Measurements from ENCODE around the gene MCMBP.
"Not testable (repeated sequence)": the region's sequence is repeated elsewhere in the genome, so short reads cannot be mapped to it uniquely, and the experiment has no call there.

MCMBP gene

GRCh38 chr10:119872610-119872859 is at the start of gene MCMBP:
Gene MCMBP (minus strand): TSS chr10:119872843. CDS start chr10:119872584, 259 bp downstream.
- in situ Hi-C loops (cut with MboI; ENCODE audit: low sequenced_read_pairs) = loop anchor here (25.0 kb wide), 1 partner anchor 260 kb away; no protein-coding TSS in a partner anchor

- in situ Hi-C loops (cut with MboI; ENCODE audit: low sequenced_read_pairs) = no loop called here
These were observed 47.2 kb upstream of the MCMBP start for GRCh38 chr10:119919826-119920225.

GRCh38 chr10:119919271-119919670 is 46.6 kb upstream of the MCMBP start:
- in situ Hi-C loops (cut with MboI; ENCODE audit: low sequenced_read_pairs) = no loop called here

GRCh38 chr10:119917777-119918176 is 45.1 kb upstream of the MCMBP start:
- in situ Hi-C loops (cut with MboI; ENCODE audit: low sequenced_read_pairs) = no loop called here

- in situ Hi-C loops (cut with MboI; ENCODE audit: low sequenced_read_pairs) = no loop called here
These were observed 38.0 kb upstream of the MCMBP start for GRCh38 chr10:119910689-119911088.

- in situ Hi-C loops (cut with MboI; ENCODE audit: low sequenced_read_pairs) = no loop called here
These were observed 35.5 kb upstream of the MCMBP start for GRCh38 chr10:119908166-119908565.

- in situ Hi-C loops (cut with MboI; ENCODE audit: low sequenced_read_pairs) = not testable (repeated sequence)
These were observed 35.1 kb upstream of the MCMBP start for GRCh38 chr10:119907695-119908094.

- in situ Hi-C loops (cut with MboI; ENCODE audit: low sequenced_read_pairs) = no loop called here
These were observed 31.5 kb upstream of the MCMBP start for GRCh38 chr10:119903946-119904666.

- in situ Hi-C loops (cut with MboI; ENCODE audit: low sequenced_read_pairs) = no loop called here
These were observed 25.9 kb upstream of the MCMBP start for GRCh38 chr10:119898577-119898976.

GRCh38 chr10:119896937-119897770 is 24.5 kb upstream of the MCMBP start:
- in situ Hi-C loops (cut with MboI; ENCODE audit: low sequenced_read_pairs) = no loop called here

- in situ Hi-C loops (cut with MboI; ENCODE audit: low sequenced_read_pairs) = no loop called here
These were observed 23.5 kb upstream of the MCMBP start for GRCh38 chr10:119896061-119896655.

GRCh38 chr10:119893845-119894427 is 21.3 kb upstream of the MCMBP start:
- in situ Hi-C loops (cut with MboI; ENCODE audit: low sequenced_read_pairs) = no loop called here

- in situ Hi-C loops (cut with MboI; ENCODE audit: low sequenced_read_pairs) = no loop called here
These were observed 20.4 kb upstream of the MCMBP start for GRCh38 chr10:119893074-119893473.

GRCh38 chr10:119892188-119893065 is 19.8 kb upstream of the MCMBP start, which contains the start of gene SEC23IP:
Gene SEC23IP (plus strand): TSS chr10:119892730. CDS start chr10:119892783, 53 bp downstream.
- in situ Hi-C loops (cut with MboI; ENCODE audit: low sequenced_read_pairs) = no loop called here

GRCh38 chr10:119891849-119892187 is 19.2 kb upstream of the MCMBP start:
- in situ Hi-C loops (cut with MboI; ENCODE audit: low sequenced_read_pairs) = not testable (repeated sequence)

- in situ Hi-C loops (cut with MboI; ENCODE audit: low sequenced_read_pairs) = not testable (repeated sequence)
These were observed 17.7 kb upstream of the MCMBP start for GRCh38 chr10:119890307-119890706.

GRCh38 chr10:119889201-119889600 is 16.6 kb upstream of the MCMBP start:
- in situ Hi-C loops (cut with MboI; ENCODE audit: low sequenced_read_pairs) = not testable (repeated sequence)

GRCh38 chr10:119888715-119889114 is 16.1 kb upstream of the MCMBP start:
- in situ Hi-C loops (cut with MboI; ENCODE audit: low sequenced_read_pairs) = not testable (repeated sequence)

GRCh38 chr10:119886070-119886469 is 13.4 kb upstream of the MCMBP start:
- in situ Hi-C loops (cut with MboI; ENCODE audit: low sequenced_read_pairs) = not testable (repeated sequence)

- in situ Hi-C loops (cut with MboI; ENCODE audit: low sequenced_read_pairs) = not testable (repeated sequence)
These were observed 11.4 kb upstream of the MCMBP start for GRCh38 chr10:119883901-119884611.

All from HL-60/S4 treated with phorbol 12-myristate 13-acetate at 8.2 ng/mL for 4 days and 3 days (cell line).